IPS DF 19.7 (cell line): ENCODE data around the gene RNF44.
"Not testable (repeated sequence)": the region's sequence is repeated elsewhere in the genome, so short reads cannot be mapped to it uniquely, and the experiment has no call there.

Experiments
- DNase-seq: peaks from one replicate; pipeline ENCODE4 v3.0.0-alpha.2; 2013; ENCODE audit warnings: low read depth, low spot score

RNF44 gene

GRCh38 chr5:176552332-176552869, 15.2 kb upstream of the RNF44 start:
- DNase-seq: no peak

- DNase-seq: not testable (repeated sequence)
Measured at GRCh38 chr5:176550937-176551336, 13.7 kb upstream of the RNF44 start.

- DNase-seq: no peak
Measured at GRCh38 chr5:176550275-176550831, 13.2 kb upstream of the RNF44 start.

- no peak for DNase-seq
Measured at GRCh38 chr5:176549871-176550270, 12.7 kb upstream of the RNF44 start.

GRCh38 chr5:176548967-176549444, 11.8 kb upstream of the RNF44 start, which contains the start of gene CDHR2:
Gene CDHR2 (plus strand): TSS chr5:176549342. CDS start chr5:176565353, 16,011 bp downstream.
- DNase-seq: no peak

GRCh38 chr5:176547802-176548201, 10.6 kb upstream of the RNF44 start:
- no peak for DNase-seq

GRCh38 chr5:176545737-176546509, 8.7 kb upstream of the RNF44 start:
- no peak for DNase-seq

- no peak for DNase-seq
Measured at GRCh38 chr5:176545388-176545736, 8.2 kb upstream of the RNF44 start.

- DNase-seq: no peak
Measured at GRCh38 chr5:176543428-176544182, 6.4 kb upstream of the RNF44 start.

GRCh38 chr5:176542596-176543427, 5.6 kb upstream of the RNF44 start:
- DNase-seq: no peak

GRCh38 chr5:176542135-176542595, 5.0 kb upstream of the RNF44 start:
- DNase-seq: no peak

GRCh38 chr5:176541338-176542134, 4.3 kb upstream of the RNF44 start:
- no peak for DNase-seq

GRCh38 chr5:176540956-176541337, 3.7 kb upstream of the RNF44 start:
- DNase-seq: no peak

GRCh38 chr5:176540476-176540899, 3.3 kb upstream of the RNF44 start:
- DNase-seq: no peak

- DNase-seq: no peak
Measured at GRCh38 chr5:176538989-176539384, 1.8 kb upstream of the RNF44 start.

- no peak for DNase-seq
Measured at GRCh38 chr5:176538230-176538988, 1.2 kb upstream of the RNF44 start.

- DNase-seq: peak; percentile 98
Measured at GRCh38 chr5:176537554-176538229, 490 bp upstream of the RNF44 start.

- no peak for DNase-seq
Measured at GRCh38 chr5:176536132-176536901, 885 bp downstream of the RNF44 start.
